HG03432 (cell line): ENCODE results near the gene BMP8A.
A peak's percentile ranks its signal among the peaks of the same experiment; 100 is the strongest.
"Not testable (repeated sequence)": the region's sequence is repeated elsewhere in the genome, so short reads cannot be mapped to it uniquely, and the experiment has no call there.

Experiments
- ATAC-seq: cut with Tn5 transposase; IDR thresholded peaks from one replicate; pipeline ENCODE4 v1.9.1; 2021; ENCODE audit warnings: mild to moderate bottlenecking, moderate library complexity; ENCODE audit not compliant: unreplicated experiment

The BMP8A gene

DNA sequence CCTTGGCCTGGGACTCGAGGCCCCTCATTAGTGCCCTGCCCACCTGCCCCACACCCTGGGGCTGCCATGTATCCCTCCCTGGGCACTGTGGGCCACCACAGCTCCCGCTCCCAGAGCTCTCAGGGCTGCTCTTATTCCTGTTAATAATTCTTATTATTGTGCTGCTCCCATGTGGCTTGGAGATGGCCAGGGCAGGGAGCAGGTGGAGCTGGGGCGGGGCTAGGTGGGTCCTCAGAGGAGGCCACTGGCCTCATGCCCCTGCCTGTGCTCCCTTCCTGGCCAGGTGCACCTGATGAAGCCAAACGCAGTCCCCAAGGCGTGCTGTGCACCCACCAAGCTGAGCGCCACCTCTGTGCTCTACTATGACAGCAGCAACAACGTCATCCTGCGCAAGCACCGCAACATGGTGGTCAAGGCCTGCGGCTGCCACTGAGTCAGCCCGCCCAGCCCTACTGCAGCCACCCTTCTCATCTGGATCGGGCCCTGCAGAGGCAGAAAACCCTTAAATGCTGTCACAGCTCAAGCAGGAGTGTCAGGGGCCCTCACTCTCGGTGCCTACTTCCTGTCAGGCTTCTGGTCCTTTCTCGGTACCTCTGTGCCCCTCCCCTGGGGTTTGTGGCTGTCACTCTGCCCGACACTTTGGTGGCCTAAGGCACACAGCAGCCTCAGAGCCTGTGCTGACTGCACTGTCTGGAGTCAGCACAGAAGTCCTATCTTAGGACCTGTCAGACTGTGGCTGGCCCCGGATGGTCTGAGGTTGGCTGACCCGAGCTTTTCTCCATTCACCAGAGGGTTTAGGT is 34.1 kb downstream of the BMP8A start:
- ATAC-seq, result peak; percentile 93

DNA sequence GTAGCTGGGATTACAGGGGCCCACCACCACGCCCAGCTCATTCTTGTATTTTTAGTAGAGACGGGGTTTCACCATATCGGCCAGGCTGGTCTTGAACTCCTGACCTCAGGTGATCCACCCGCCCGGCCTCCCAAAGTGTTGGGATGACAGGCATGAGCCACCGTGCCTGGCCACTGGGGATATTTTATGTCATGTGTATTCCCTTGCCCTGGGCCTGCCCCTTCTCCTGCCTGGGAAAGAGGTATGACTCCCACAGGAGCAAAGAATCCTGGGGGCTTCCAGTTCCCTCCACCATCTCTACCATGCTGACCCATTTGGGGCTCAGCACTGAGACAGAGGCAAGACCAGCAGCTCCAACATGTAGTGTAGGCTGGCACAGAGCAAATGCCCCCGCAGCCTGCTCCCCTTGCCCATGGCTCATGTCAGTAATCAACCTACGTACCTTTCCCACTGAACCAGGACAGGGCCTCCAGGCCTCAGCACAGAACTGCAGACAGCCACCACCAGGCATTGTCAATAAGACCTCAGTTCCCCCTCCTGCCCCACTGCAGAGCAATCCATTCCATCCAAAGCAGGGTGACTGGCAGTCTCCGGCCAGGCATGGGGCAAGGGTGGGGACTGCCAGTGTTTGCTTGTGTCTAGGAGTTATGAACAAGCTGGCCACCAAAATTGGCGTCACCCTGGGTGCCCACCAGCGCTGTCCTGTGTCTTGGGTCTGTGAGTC is 35.2 kb downstream of the BMP8A start:
- no peak for ATAC-seq

GRCh38 chr1:39527190-39527579 is 35.7 kb downstream of the BMP8A start:
- ATAC-seq, result not testable (repeated sequence)

- no peak for ATAC-seq
Observed at GRCh38 chr1:39528082-39528481, 36.6 kb downstream of the BMP8A start.

DNA sequence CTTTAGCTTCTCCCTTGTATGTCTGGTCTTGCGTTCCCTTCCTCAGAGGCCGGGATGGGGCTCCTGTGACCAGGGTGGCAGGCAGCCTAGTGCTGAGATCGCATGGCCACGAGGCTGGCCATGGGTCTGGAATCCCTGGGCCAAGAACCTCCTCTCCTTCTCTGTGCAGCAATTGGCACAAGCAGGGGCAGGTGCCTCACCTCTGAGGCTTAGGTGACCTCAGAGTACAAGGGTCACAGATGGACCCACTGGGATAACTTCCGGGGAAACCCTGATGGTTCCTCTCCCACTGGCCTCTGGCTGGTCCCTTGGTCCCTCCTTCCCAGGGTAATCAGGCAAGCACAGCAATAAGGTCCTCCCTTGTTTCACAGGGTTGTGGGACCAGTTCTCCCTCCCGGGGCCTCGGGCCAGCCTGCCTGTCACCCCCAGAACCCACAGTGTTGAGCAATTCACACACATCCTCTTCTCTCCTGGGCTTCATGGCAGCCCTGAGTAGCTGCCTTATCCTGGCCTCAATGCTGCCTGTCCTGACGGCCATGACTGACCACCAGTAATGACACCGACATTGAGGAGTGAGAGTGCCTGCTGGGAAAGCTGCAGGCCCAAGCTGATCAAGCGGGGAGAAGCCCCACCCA is 38.6 kb downstream of the BMP8A start:
- no peak for ATAC-seq

- ATAC-seq, result no peak
Observed at GRCh38 chr1:39531526-39531925, 40.1 kb downstream of the BMP8A start.

- no peak for ATAC-seq
Observed at GRCh38 chr1:39533442-39533841, 42.0 kb downstream of the BMP8A start.

- ATAC-seq, result no peak
Observed at GRCh38 chr1:39538531-39539251, 47.3 kb downstream of the BMP8A start.

- ATAC-seq, result no peak
Observed at GRCh38 chr1:39539252-39539790, 47.9 kb downstream of the BMP8A start.

- no peak for ATAC-seq
Observed at GRCh38 chr1:39540504-39541031, 49.1 kb downstream of the BMP8A start.

DNA sequence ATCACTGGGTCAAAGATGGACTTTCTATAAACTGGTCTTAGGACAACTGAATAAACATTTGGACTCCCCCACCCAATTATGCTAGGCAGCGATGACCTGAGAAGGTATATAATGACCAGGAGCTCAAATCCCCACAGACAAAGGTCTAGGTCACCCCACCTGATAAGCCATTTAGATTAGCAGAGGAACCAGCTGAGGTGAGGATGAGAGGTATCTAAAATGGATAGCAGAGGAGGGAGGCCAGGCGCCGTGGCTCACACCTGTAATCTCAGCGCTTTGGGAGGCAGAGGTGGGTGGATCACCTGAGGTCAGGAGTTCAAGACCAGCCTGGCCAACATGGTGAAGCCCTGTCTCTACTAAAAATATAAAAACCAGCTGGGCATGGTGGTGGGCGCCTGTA is 51.5 kb downstream of the BMP8A start:
- no peak for ATAC-seq

DNA sequence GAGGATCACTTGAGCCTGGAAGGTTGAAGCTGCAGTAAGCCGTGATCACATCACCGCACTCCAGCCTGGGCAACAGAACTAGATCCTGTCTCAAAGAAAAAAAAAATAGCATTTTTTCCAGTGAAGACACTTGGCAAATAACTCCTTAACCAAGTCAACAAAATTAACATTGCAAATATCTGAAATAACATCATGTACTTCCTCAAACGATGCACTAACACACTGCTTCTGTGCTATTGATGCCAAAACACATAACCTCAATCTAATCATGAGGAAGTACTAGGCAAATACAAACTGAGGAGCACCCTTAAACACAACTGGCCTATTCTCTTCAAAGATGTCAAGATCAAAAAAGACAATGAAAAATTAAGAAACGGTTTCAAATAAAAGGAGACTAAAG is 52.9 kb downstream of the BMP8A start:
- ATAC-seq, result no peak

- ATAC-seq, result no peak
Observed at GRCh38 chr1:39545531-39545930, 54.1 kb downstream of the BMP8A start.

DNA sequence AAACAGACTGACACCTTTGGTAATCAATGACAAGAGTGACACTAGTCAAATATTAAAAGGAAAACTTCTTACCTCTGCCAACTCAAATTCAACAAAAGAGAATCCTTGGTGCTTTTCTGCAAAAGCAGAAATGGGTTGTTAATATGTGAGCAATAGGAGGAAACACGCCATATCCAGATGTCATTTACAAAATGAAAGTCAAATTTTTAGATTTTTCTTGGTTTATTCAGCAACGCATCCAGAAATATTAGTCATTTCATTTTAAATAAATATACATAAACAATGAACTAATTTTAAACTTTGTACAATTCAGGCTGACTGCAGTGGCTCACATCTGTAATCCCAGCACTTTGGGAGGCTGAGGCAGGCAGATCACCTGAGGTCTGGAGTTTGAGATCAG is 62.8 kb downstream of the BMP8A start:
- ATAC-seq, result no peak

DNA sequence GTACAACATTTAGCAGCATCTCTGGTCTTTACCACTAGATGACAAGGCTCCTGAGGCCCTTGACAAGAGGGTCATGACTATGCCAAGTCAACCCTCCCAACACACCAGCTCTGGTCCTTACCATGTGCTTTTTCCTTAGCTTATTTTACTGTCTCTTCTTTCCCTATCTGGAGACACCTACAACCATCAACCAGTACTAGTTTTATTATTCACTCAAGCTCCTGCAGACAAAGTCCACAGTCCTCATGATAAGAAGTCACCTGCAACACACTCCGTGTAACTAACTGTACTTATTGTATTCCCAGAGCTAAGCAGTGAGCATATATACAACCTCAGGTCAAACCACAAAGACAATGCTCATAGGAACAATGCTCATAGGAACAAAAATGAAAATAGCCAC is 69.8 kb downstream of the BMP8A start:
- no peak for ATAC-seq

GRCh38 chr1:39562886-39563285 is 71.5 kb downstream of the BMP8A start:
- ATAC-seq, result no peak

- ATAC-seq, result no peak
Observed at GRCh38 chr1:39563669-39564068, 72.2 kb downstream of the BMP8A start.

GRCh38 chr1:39564340-39564739 is 72.9 kb downstream of the BMP8A start:
- ATAC-seq, result no peak

DNA sequence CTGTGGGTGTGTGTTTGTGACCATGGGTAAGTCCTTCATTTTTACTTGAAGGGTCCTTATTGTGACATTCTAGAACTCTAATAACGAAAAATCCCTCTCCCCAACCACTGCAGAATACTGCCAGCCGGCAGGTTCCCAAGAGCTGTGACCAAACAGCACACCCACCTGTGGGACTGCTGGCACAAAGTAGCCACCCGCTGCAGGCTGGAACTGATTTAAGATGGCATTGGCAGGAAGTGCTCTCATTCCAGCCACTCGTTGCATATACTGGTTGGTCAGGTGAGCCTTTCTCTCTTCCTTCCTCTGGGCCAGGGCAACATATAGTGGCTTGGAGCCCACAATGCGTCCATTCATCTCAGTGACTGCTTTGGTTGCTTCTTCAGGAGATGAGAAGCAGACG is 73.5 kb downstream of the BMP8A start:
- no peak for ATAC-seq

GRCh38 chr1:39566441-39567137 is 75.2 kb downstream of the BMP8A start:
- no peak for ATAC-seq
